HG03066 (cell line): ENCODE results near the gene PSMD11.
"Not testable (repeated sequence)": the region's sequence is repeated elsewhere in the genome, so short reads cannot be mapped to it uniquely, and the experiment has no call there.

ENCODE experiments used
- ATAC-seq: cut with Tn5 transposase; IDR thresholded peaks from one replicate; pipeline ENCODE4 v1.9.1; 2021; ENCODE audit warnings: low read depth; ENCODE audit not compliant: unreplicated experiment

The PSMD11 gene

GRCh38 chr17:32444301-32445073, at the start of gene PSMD11:
Gene PSMD11 (plus strand): TSS chr17:32444510. CDS start chr17:32444524, 14 bp downstream.
- ATAC-seq, result peak; percentile 84

- ATAC-seq, result no peak
Measured at GRCh38 chr17:32396343-32396742, 48.0 kb upstream of the PSMD11 start.

DNA sequence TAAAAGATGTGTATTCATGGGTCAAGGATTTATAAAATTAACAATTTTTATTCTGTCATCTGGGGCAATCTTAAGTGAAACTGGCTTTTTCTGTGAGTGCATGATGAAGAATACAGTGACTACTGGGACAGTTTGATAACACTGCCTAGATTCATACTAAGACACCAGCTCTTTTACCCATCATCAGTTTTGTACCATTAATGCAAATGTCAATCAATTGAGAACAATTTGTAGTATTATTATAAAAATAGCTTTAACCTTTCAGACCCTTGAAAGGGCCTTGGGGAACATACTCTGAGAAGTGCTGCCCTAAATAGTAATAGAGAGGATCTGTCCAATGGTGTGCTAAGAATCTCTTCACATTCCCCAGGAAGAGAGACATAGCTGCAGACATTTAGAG, 45.4 kb upstream of the PSMD11 start:
- ATAC-seq, result no peak

DNA sequence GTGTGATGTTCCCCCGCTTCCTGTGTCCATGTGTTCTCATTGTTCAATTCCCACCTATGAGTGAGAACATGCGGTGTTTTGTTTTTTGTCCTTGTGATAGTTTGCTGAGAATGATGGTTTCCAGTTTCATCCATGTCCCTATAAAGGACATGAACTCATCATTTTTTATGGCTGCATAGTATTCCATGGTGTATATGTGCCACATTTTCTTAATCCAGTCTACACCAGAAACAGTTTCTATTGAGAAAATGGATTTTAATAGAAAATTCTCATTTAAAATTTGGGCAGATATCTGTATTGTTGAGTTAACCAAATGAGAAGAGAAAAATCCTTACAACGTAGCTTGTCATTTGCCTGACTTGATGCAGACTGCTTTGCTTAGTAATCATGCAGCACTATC, 34.2 kb upstream of the PSMD11 start:
- ATAC-seq, result not testable (repeated sequence)

DNA sequence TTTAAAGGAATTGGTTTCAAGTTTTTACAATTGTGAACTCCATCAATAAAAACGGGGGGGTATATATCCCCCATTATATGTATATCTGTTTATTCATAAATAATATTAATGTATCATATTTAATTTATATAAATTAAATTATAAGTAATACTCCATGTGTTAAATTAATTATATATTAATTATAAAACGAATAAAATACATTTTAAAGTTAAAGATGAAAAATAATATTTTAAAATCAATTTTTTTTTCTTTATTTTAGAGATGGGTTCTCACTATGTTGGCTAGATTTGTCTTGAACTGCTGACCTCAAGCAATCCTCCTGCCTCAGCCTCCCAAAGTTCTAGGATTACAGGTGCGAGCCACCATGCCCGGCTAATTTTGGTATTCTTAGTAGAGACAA, 17.4 kb upstream of the PSMD11 start:
- ATAC-seq, result no peak

GRCh38 chr17:32429598-32429997, 14.7 kb upstream of the PSMD11 start:
- ATAC-seq, result no peak

DNA sequence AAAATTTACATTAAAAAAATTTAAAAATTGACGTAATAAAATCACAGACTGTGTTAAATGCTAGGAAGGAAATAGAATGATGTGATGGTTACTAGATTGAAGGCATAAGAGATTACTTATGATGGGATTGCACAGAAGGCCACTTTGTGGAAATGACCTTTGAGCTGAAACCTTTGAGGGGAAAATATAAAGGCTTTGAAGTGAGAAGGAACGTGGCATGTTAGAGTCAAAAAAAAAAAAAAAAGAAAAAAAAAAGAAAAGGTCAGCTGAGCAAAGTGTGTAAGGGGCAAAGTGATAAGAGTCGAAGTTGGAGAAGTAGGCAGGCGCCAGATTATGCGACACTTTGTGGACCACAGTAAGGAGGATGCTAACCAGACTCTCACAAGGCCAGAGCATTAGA, 3.6 kb upstream of the PSMD11 start:
- no peak for ATAC-seq

DNA sequence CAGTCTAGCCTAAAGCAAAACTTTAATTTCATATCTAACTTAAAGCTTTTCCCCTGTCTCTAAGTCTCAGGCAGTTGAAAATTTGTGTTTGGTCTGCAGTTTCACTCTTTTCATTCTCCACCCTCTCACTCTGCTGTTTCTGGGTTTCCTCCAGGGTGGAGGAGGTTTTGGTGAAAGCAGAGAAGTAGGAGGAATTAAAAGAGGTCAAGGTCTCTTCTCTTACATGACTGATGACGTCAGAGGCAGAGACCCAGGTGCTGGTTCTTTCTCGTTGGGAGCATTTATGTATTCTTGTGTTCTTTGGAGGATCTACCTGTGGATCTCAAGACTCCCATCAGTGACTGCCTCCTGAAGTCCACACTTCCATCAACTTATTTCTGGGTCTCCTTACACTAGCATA, 2.4 kb upstream of the PSMD11 start:
- no peak for ATAC-seq

DNA sequence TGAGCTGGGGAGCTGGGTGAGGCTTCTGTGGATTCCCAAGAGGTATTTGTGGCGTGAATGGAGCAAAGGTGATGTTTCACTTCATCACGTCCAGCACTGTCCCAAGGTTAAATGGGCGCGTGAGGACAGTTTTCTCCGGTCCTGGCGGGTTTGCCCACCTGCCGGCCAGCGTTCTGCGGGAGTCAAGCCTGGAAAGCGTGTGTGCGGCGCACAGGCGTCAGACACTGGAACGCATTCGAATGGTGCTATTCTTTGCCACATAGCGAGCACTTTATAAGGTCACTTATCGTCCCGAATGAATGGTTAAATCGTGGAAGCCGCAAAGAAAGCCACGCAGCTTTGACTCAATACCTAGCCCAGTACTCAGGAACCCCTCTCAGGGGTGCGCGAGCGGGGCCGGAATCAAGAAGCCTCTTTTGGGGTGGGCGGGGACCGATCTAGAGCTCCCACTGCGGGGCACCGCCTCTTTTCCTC, 446 bp upstream of the PSMD11 start:
- no peak for ATAC-seq

GRCh38 chr17:32445074-32445415, 735 bp downstream of the PSMD11 start:
- peak; percentile 12 for ATAC-seq

- ATAC-seq, result no peak
Measured at GRCh38 chr17:32445497-32445896, 1.2 kb downstream of the PSMD11 start.

DNA sequence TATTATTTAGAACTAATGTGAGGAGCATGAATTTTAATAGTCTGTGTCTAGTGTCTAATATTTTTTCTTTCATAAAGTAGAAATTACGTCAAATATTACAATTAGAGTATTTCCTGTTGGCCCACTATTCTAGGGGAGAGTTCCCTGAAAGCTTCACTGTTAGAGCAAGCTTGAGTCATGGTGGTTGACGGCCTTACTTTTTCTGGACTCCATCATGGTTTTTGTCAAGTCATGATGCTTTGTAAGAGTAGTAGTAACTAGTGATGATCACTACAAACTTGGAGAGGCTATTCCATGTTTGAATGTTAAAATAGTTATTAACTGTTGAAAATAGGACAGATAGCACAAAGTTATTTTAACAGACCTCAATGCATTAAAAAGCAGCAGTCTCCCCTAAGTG, 1.7 kb downstream of the PSMD11 start:
- ATAC-seq, result no peak

- no peak for ATAC-seq
Measured at GRCh38 chr17:32446949-32447348, 2.6 kb downstream of the PSMD11 start.

DNA sequence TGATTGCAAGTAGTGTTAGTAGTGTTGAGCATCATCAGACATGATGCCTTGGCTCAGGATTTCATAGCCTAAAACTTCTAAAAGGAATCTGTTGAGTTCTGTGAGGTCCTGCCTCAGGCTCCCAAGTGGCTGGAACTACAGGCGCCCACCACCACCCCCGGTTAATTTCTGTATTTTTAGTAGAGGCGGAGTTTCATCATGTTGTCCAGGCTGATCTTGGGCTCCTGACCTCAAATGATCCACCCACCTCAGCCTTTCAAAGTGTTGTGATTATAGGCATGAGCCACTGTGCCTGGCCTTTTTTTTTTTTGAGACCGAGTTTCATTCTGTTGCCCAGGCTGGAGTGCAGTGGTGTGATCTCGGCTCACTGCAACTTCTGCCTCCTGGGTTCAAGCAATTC, 5.7 kb downstream of the PSMD11 start:
- ATAC-seq, result no peak

DNA sequence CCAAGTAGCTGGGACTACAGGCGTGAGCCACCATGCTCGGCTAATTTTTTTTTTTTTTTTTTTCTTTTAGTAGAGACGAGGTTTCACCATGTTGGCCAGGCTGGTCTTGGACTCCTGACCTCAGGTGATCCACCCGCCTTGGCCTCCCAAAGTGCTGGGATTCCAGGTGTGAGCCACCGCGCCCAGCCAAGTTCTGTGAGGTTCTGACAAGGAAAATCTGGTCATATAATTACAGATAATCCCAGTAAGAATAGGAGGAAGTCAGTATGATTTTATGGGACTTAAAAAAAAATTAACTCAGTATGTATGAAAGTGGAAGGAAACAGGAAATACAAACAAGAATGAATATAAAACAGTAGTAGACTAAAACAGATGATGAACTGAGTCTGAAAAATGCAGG, 6.1 kb downstream of the PSMD11 start:
- not testable (repeated sequence) for ATAC-seq

DNA sequence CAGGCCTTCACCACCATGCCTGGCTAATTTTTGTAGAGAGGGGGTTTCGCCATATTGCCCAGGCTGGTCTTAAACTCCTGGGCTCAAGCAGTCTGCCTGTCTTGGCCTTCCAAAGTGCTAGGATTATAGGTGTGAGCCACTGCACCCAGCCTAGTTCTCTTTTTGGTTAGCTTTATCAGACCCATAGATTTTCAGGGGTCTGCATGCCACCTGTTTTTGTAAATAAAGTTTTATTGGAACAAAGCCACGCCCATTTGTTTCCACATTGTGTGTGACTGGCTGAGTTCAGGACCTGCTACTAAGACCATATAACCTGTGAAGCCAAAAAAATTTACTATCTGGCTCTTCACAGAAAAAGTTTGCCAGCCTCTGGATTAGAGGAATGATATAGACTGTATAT, 7.6 kb downstream of the PSMD11 start:
- no peak for ATAC-seq

DNA sequence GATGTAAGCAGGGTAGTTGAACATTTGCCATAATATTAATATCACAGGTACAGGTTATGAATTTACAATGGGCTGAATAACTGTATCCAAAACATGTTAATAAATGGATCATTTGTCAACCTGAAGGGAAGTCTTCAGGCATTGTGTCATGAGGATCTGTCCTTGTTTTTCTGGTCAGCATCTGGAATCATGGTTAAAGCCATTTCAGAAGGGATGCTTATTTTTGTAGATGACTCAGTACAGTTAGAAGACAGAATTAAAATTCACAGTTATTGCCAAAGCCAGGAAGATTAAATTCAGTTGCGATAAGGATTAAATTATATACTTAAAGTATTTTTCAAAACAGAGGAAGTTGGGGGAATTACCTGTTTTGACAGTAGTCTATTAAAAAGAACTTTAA, 8.0 kb downstream of the PSMD11 start:
- no peak for ATAC-seq

- no peak for ATAC-seq
Measured at GRCh38 chr17:32453370-32453769, 9.1 kb downstream of the PSMD11 start.

DNA sequence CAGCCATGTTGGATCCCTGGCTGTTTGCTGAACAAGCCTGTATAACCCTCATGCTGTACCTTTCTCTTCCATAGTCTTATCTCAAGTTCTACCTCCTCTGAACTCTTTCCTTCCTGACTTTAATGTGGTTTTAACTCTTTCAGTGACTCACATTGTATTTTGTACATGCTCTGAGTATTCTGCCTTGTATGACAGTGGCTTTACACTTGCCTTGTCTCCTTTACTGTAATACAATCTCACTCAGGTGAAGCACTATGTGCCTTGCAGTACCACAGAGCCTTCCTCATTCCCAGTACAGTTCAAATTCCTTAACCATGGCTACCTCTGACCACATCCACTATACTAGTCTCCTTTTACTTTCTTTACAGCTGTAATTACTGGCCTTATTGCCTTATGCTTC, 14.1 kb downstream of the PSMD11 start:
- no peak for ATAC-seq

DNA sequence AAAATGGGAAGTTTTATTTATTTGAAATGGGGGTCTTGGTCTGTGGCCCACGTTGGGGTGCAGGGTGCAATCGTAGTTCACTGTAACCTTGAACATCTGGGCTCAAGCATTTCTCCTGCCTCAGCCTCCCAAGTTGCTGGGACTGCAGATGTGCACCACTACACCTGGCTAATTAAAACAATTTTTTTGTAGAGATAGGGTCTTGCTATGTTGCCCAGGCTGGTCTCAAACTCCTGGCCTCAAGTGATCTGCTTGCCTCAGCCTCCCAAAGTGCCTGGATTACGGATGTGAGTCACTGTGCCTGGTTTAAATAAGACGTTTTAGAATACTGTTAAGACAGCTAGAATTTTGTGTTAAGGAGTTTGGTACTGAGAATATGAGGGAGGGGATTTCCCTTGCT, 15.7 kb downstream of the PSMD11 start:
- ATAC-seq, result no peak

- ATAC-seq, result no peak
Measured at GRCh38 chr17:32461498-32461852, 17.2 kb downstream of the PSMD11 start.

DNA sequence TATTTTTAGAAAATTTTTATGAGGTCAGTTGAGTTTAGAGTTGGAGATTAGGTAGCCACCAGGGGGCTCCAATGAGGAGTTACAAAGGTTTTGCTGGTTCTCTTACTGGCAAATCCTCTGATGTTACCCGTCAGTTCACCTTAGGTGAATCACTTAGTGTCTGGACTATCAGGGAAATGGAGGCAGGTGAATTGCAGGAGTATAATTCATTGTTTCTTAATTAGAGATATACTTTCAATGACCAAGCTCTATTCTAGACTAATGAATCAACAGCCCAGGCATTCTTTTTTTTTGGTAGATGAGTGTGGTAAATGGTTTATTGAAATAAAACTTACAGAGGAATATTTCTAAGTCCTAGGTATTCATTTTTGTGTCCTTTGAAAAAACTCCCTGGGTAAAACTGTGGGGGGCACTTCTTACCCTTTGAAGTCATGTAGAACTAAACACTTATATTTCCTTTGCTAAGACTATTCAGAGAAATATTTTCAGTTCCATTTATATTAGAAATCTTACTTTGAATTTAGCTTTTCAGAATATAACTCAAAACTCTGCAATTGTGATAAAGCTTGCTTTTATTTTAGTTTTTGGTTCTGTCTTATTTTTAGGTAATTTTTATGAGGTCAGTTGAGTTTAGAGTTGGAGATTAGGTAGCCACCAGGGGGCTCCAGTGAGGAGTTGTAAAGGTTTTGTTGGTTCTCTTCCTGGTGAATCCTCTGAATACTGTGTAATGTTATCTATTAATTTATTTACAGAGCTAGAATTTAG, 17.7 kb downstream of the PSMD11 start:
- no peak for ATAC-seq
